CD4-positive, alpha-beta T cell treated with Interleukin-6 at 100 ng/mL for 8 hours (primary cell): ENCODE measurements around the gene SDCCAG8.

Source experiments
- DNase-seq: peaks from one replicate; pipeline ENCODE4 v3.0.0-alpha.2; 2020; ENCODE audit warnings: mixed read lengths, low spot score

Gene SDCCAG8

GRCh38 chr1:243420016-243420945, 164.4 kb downstream of the SDCCAG8 start:
- no peak for DNase-seq

- DNase-seq = no peak
Measured at GRCh38 chr1:243420946-243421685, 165.3 kb downstream of the SDCCAG8 start.

- peak; percentile 21 for DNase-seq
Measured at GRCh38 chr1:243421784-243422183, 165.9 kb downstream of the SDCCAG8 start.

- DNase-seq = no peak
Measured at GRCh38 chr1:243422362-243422761, 166.5 kb downstream of the SDCCAG8 start.

GRCh38 chr1:243428084-243428483, 172.2 kb downstream of the SDCCAG8 start:
- DNase-seq = no peak

GRCh38 chr1:243428617-243429342, 172.9 kb downstream of the SDCCAG8 start:
- DNase-seq = no peak

- DNase-seq = no peak
Measured at GRCh38 chr1:243431591-243431990, 175.8 kb downstream of the SDCCAG8 start.

- DNase-seq = no peak
Measured at GRCh38 chr1:243432136-243432535, 176.3 kb downstream of the SDCCAG8 start.

GRCh38 chr1:243433737-243434370, 178.0 kb downstream of the SDCCAG8 start:
- no peak for DNase-seq

GRCh38 chr1:243434594-243434993, 178.8 kb downstream of the SDCCAG8 start:
- no peak for DNase-seq

- DNase-seq = no peak
Measured at GRCh38 chr1:243435836-243436235, 180.0 kb downstream of the SDCCAG8 start.

- DNase-seq = no peak
Measured at GRCh38 chr1:243438146-243438545, 182.3 kb downstream of the SDCCAG8 start.

- DNase-seq = no peak
Measured at GRCh38 chr1:243438815-243439214, 183.0 kb downstream of the SDCCAG8 start.

GRCh38 chr1:243440406-243440805, 184.6 kb downstream of the SDCCAG8 start:
- DNase-seq = no peak

GRCh38 chr1:243441601-243442000, 185.8 kb downstream of the SDCCAG8 start:
- DNase-seq = no peak

GRCh38 chr1:243443557-243443956, 187.7 kb downstream of the SDCCAG8 start:
- no peak for DNase-seq

GRCh38 chr1:243447347-243447746, 191.5 kb downstream of the SDCCAG8 start:
- no peak for DNase-seq

- DNase-seq = no peak
Measured at GRCh38 chr1:243447844-243448243, 192.0 kb downstream of the SDCCAG8 start.

- no peak for DNase-seq
Measured at GRCh38 chr1:243449373-243449772, 193.5 kb downstream of the SDCCAG8 start.

- DNase-seq = no peak
Measured at GRCh38 chr1:243452092-243452491, 196.3 kb downstream of the SDCCAG8 start.

GRCh38 chr1:243454328-243454997, 198.6 kb downstream of the SDCCAG8 start:
- DNase-seq = no peak
